ENCODE results near the gene CCDC87. TPM values are rescaled to one million over a fixed set of nuclear protein-coding genes. Genes with fewer than 3 reads are reported as not detected.

CCDC87 gene
- total and polyA plus RNA-seq, 2 of the 8 experiments (the other 6 are each of a cell fraction or from before 2014, with no cell fraction given), result 0.32 to 0.99 TPM

GRCh38 chr11:66626382-66626781, 33.5 kb upstream of the CCDC87 start:
- Histone ChIP-seq H3K36me3 (ENCODE audit: control insufficient read depth in 2 of 4, insufficient read depth in 4 of 4, low read length in 3 of 4) (peaks cover 53 to 91% (median 82%) of the 10 kb centered on the region in 4 experiments), H3K23me2 (ENCODE audit: low read depth, low read length) (no peaks in the 10 kb centered on the region), H2BK12ac (ENCODE audit: low read depth, low read length) (no peak overlapping the region), H3K4me3 (ENCODE audit: extremely low read depth in 1 of 4, insufficient read depth in 2 of 4, low read depth in 3 of 4, low read length in 4 of 4) (no peak overlapping the region), H3K79me2 (ENCODE audit: control insufficient read depth in 1 of 2, insufficient read depth in 2 of 2, low read length in 2 of 2) (peaks cover 63 to 100% of the 10 kb centered on the region in 2 experiments), H3K27ac (ENCODE audit: low read depth, low read length) (no peak overlapping the region), H3K4me1 (replicated peaks in 1 of 4; ENCODE audit: control insufficient read depth in 3 of 4, insufficient read depth in 4 of 4, low read length in 3 of 4) (no peaks in the 10 kb centered on the region), H2BK5ac (ENCODE audit: low read depth, low read length) (no peak overlapping the region), H3K9me3 (ENCODE audit: insufficient read depth in 2 of 2, low read depth in 1 of 2, low read length in 1 of 2) (no peaks in the 10 kb centered on the region), H3K4ac (replicated peaks; ENCODE audit: insufficient read length, low read depth, low read length) (no peak overlapping the region), H3K27me3 (replicated peaks in 1 of 4; ENCODE audit: control insufficient read depth in 3 of 4, extremely low read depth in 1 of 4, insufficient read depth in 3 of 4, low read length in 3 of 4) (no peaks in the 10 kb centered on the region), H4K8ac (ENCODE audit: extremely low read depth, insufficient read depth, low read length) (no peak overlapping the region), H3K79me1 (ENCODE audit: low read depth, low read length) (peaks cover 33% of the 10 kb centered on the region), H3K23ac (ENCODE audit: insufficient read length) (no peak overlapping the region), H2BK120ac (replicated peaks; ENCODE audit: low read depth, low read length) (no peak overlapping the region), H2BK15ac (ENCODE audit: low read length) (no peak overlapping the region), H2BK20ac (ENCODE audit: low read length) (no peak overlapping the region), H4K5ac (ENCODE audit: insufficient read length, low read depth, low read length) (no peak overlapping the region), H4K91ac (replicated peaks; ENCODE audit: insufficient read length, low read length) (no peak overlapping the region), H3K14ac (ENCODE audit: insufficient read length) (no peak overlapping the region), H2AFZ (ENCODE audit: low read length) (no peak overlapping the region), H4K20me1 (replicated peaks in 1 of 2; ENCODE audit: control insufficient read depth in 1 of 2, insufficient read depth in 2 of 2, low read length in 2 of 2) (peaks cover 54 to 59% of the 10 kb centered on the region in 2 experiments), H2AK5ac (ENCODE audit: low read depth, low read length) (no peak overlapping the region), H3K9ac (replicated peaks in 1 of 4; ENCODE audit: extremely low read depth in 1 of 4, low read depth in 3 of 4, low read length in 3 of 4) (no peak overlapping the region), H3K18ac (ENCODE audit: extremely low read depth, low read length) (no peak overlapping the region), H3K56ac (replicated peaks; ENCODE audit: insufficient read length, low read depth, low read length) (no peak overlapping the region), H3K4me2 (ENCODE audit: insufficient read depth in 1 of 2, low read depth in 2 of 2, low read length in 2 of 2) (no peak overlapping the region)
- DNase-seq (ENCODE audit: low read depth in 1 of 2, low spot score in 2 of 2), result no peak
- TF ChIP-seq YY1 (IDR thresholded peaks at IDR 0.05; ENCODE audit: low read depth, low read length) (no peak), JUND (IDR thresholded peaks at IDR 0.05; ENCODE audit: low read length) (no peak), POU5F1 (IDR thresholded peaks at IDR 0.05; ENCODE audit: low read depth, low read length) (no peak), TAF1 (IDR thresholded peaks at IDR 0.05; ENCODE audit: low read depth, low read length) (no peak), RXRA (IDR thresholded peaks at IDR 0.05; ENCODE audit: insufficient read depth, low read depth, low read length) (no peak), SUZ12 (IDR thresholded peaks at IDR 0.05; ENCODE audit: low read length) (no peak), BCL11A (IDR thresholded peaks at IDR 0.05; ENCODE audit: low read depth in 2 of 2, low read length in 2 of 2) (no peak), JUN (IDR thresholded peaks at IDR 0.05; ENCODE audit: low read depth, low read length) (no peak), GTF2F1 (IDR thresholded peaks at IDR 0.05; ENCODE audit: borderline replicate concordance, low read depth, low read length) (no peak), CEBPB (IDR thresholded peaks at IDR 0.05; ENCODE audit: low read depth, low read length) (no peak)
- WGBS, 2 experiments (ENCODE audit: extremely low coverage in 1 of 2, insufficient coverage in 1 of 2, insufficient read length in 1 of 2, insufficient replicate concordance in 2 of 2, low coverage in 1 of 2, low lambda C conversion rate in 2 of 2, missing lambda C conversion rate in 1 of 2), result 98% methylated on average over 19 of the region's 25 CpGs; no CpG with 5 or more reads in 1 of the 2 experiments
- FAIRE-seq, result no peak
- ChIA-PET CTCF (ENCODE audit: partially characterized antibody) (interaction anchor here (0.6 kb wide), 2 partner anchors 209 to 241 kb away, joined by 3 read pairs; no protein-coding TSS in a partner anchor), POLR2A (ENCODE audit: partially characterized antibody) (interaction anchor here (0.6 to 66.2 kb wide), 4 partner anchors 5 to 121 kb away, joined by 3 to 2165 read pairs (median 1084); partner anchors contain the start of genes CCDC87, CCS, RBM14 and RBM4)
